GM19099 (cell line): ENCODE data around the gene SLC16A10.

Experiments
- POLR2A ChIP-seq: IDR thresholded peaks from 3 replicates; pipeline ENCODE4 v1.6.1; 2011; ENCODE audit warnings: low read depth; ENCODE audit not compliant: insufficient read length; ENCODE audit errors: extremely low read depth

SLC16A10 gene

GRCh38 chr6:111171577-111172400, 84.5 kb downstream of the SLC16A10 start:
- TF ChIP-seq POLR2A, result no peak

- TF ChIP-seq POLR2A, result no peak
These were observed 85.3 kb downstream of the SLC16A10 start for GRCh38 chr6:111172563-111172962.

- TF ChIP-seq POLR2A, result no peak
These were observed 86.0 kb downstream of the SLC16A10 start for GRCh38 chr6:111173341-111173740.

- TF ChIP-seq POLR2A, result no peak
These were observed 86.6 kb downstream of the SLC16A10 start for GRCh38 chr6:111173946-111174345.

- TF ChIP-seq POLR2A, result no peak
These were observed 87.8 kb downstream of the SLC16A10 start for GRCh38 chr6:111175109-111175508.

- no peak for TF ChIP-seq POLR2A
These were observed 88.9 kb downstream of the SLC16A10 start for GRCh38 chr6:111176038-111176759.

- TF ChIP-seq POLR2A, result no peak
These were observed 89.4 kb downstream of the SLC16A10 start for GRCh38 chr6:111176760-111177099.

GRCh38 chr6:111177131-111177530, 89.8 kb downstream of the SLC16A10 start:
- no peak for TF ChIP-seq POLR2A

- no peak for TF ChIP-seq POLR2A
These were observed 96.6 kb downstream of the SLC16A10 start for GRCh38 chr6:111183702-111184517.

GRCh38 chr6:111184827-111185532, 97.7 kb downstream of the SLC16A10 start:
- TF ChIP-seq POLR2A, result no peak

GRCh38 chr6:111185954-111186353, 98.7 kb downstream of the SLC16A10 start:
- no peak for TF ChIP-seq POLR2A

- TF ChIP-seq POLR2A, result no peak
These were observed 100.6 kb downstream of the SLC16A10 start for GRCh38 chr6:111187874-111188273.

GRCh38 chr6:111190637-111191036, 103.3 kb downstream of the SLC16A10 start:
- no peak for TF ChIP-seq POLR2A

- no peak for TF ChIP-seq POLR2A
These were observed 105.7 kb downstream of the SLC16A10 start for GRCh38 chr6:111192911-111193555.
